Mesendoderm (in vitro differentiated cells): ENCODE measurements around the gene SEMA3F.
A peak's percentile ranks its signal among the peaks of the same experiment; 100 is the strongest.

Experiments
- DNase-seq: peaks from one replicate; pipeline ENCODE4 v3.0.0; 2013
- H2AK5ac ChIP-seq: 2 replicates; pipeline ENCODE4 v1.6.1; 2013; ENCODE audit warnings: low read length, inconsistent platforms
- H2BK120ac ChIP-seq: 2 replicates; pipeline ENCODE4 v1.6.1; 2013; ENCODE audit warnings: low read depth, mild to moderate bottlenecking, low read length, moderate library complexity, mixed read lengths
- H2BK15ac ChIP-seq: replicated peaks from 2 replicates; pipeline ENCODE4 v1.6.1; 2013; ENCODE audit warnings: low read depth, mild to moderate bottlenecking, moderate library complexity
- H2BK5ac ChIP-seq: 2 replicates; pipeline ENCODE4 v1.6.1; 2013; ENCODE audit warnings: low read length, inconsistent platforms
- H3K18ac ChIP-seq: 2 replicates; pipeline ENCODE4 v1.6.1; 2013; ENCODE audit warnings: mild to moderate bottlenecking, low read length, mixed read lengths
- H3K23ac ChIP-seq: one replicate; pipeline ENCODE4 v1.6.1; 2013; ENCODE audit warnings: low read length
- H3K27ac ChIP-seq: 2 replicates; pipeline ENCODE4 v1.5.1; 2013; ENCODE audit warnings: low read depth, mild to moderate bottlenecking, inconsistent platforms, low read length, moderate library complexity
- H3K27me3 ChIP-seq: 2 replicates; pipeline ENCODE4 v1.6.1; 2013; ENCODE audit warnings: low read length, control low read depth, mild to moderate bottlenecking, inconsistent platforms; ENCODE audit not compliant: insufficient read depth, poor library complexity
- H3K36me3 ChIP-seq: 2 replicates; pipeline ENCODE4 v1.6.1; 2013; ENCODE audit warnings: low read length, inconsistent platforms; ENCODE audit not compliant: control insufficient read depth, insufficient read depth
- H3K4ac ChIP-seq: one replicate; pipeline ENCODE4 v1.6.1; 2013; ENCODE audit warnings: low read depth, mild to moderate bottlenecking, low read length, moderate library complexity
- H3K4me1 ChIP-seq: 2 replicates; pipeline ENCODE4 v1.6.1; 2013; ENCODE audit warnings: low read depth, low read length, inconsistent platforms; ENCODE audit not compliant: control insufficient read depth
- H3K4me2 ChIP-seq: 2 replicates; pipeline ENCODE4 v1.6.1; 2013; ENCODE audit warnings: low read length
- H3K4me3 ChIP-seq: 2 replicates; pipeline ENCODE4 v1.5.1; 2013; ENCODE audit warnings: mild to moderate bottlenecking, low read length
- H3K56ac ChIP-seq: one replicate; pipeline ENCODE4 v1.6.1; 2013; ENCODE audit warnings: low read length
- H3K79me1 ChIP-seq: 2 replicates; pipeline ENCODE4 v1.6.1; 2013; ENCODE audit warnings: low read length, inconsistent platforms
- H3K79me2 ChIP-seq: 2 replicates; pipeline ENCODE4 v1.6.1; 2013; ENCODE audit warnings: mild to moderate bottlenecking, low read length; ENCODE audit not compliant: control insufficient read depth, insufficient read depth
- H3K9ac ChIP-seq: 2 replicates; pipeline ENCODE4 v1.6.1; 2013; ENCODE audit warnings: low read length, inconsistent platforms
- H4K5ac ChIP-seq: one replicate; pipeline ENCODE4 v1.6.1; 2013; ENCODE audit warnings: low read length
- H4K8ac ChIP-seq: one replicate; pipeline ENCODE4 v1.6.1; 2013; ENCODE audit warnings: low read depth, mild to moderate bottlenecking, control low read depth, low read length, moderate library complexity
- WGBS: extraction: QIAGEN DNeasy Blood & Tissue Kit; methylation state at CpG from one replicate; pipeline ENCODE4 v1.1.7; 2013; ENCODE audit warnings: low lambda C conversion rate, missing lambda C conversion rate; ENCODE audit not compliant: insufficient coverage; ENCODE audit errors: extremely low coverage; 5-methylcytosine and 5-hydroxymethylcytosine counted together

SEMA3F gene

DNA sequence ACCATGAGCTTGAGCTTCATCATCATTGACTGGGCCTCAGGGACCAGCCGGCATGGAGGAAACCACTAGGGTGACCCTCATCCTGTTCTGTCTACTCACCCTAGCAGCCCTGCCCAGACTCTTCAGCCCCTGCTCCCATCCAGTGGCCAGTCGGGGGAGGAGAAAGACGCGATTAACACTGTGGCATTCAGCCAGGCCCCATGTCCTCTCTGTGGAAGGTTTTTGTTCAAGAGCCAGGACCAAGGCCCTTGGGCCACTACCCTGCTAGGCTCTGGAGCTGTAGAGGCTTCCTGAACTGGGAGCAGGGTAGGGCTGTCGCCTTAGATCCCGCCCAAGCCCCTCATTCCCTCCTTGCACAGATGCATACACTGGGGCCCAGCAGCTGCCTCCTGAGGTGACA, 65.0 kb downstream of the SEMA3F start:
- Histone ChIP-seq H3K27me3 (no peaks in the 10 kb centered on the region), H3K9ac (no peak overlapping the region), H3K4me1 (no peaks in the 10 kb centered on the region), H3K36me3 (no peaks in the 10 kb centered on the region), H2AK5ac (no peak overlapping the region), H3K4ac (no peak overlapping the region), H3K4me3 (no peak overlapping the region), H3K27ac (no peak overlapping the region), H3K79me2 (no peaks in the 10 kb centered on the region), H2BK5ac (no peak overlapping the region), H3K56ac (no peak overlapping the region), H3K4me2 (no peak overlapping the region), H2BK15ac (no peak overlapping the region), H3K79me1 (no peaks in the 10 kb centered on the region), H3K18ac (no peak overlapping the region), H4K8ac (no peak overlapping the region), H4K5ac (no peak overlapping the region), H3K23ac (no peak overlapping the region), H2BK120ac (no peak overlapping the region)
- no peak for DNase-seq
- WGBS, result no CpG with 5 or more reads among the region's 6 CpGs

- H3K4ac ChIP-seq, result no peak overlapping the region
- H3K9ac ChIP-seq, result no peak overlapping the region
- H2BK120ac ChIP-seq, result no peak overlapping the region
- no peak overlapping the region for H3K27ac ChIP-seq
- no peak overlapping the region for H2BK15ac ChIP-seq
- H3K56ac ChIP-seq, result no peak overlapping the region
- H2AK5ac ChIP-seq, result no peak overlapping the region
- WGBS, result no CpG with 5 or more reads among the region's 4 CpGs
- no peak overlapping the region for H3K18ac ChIP-seq
- H3K36me3 ChIP-seq, result no peaks in the 10 kb centered on the region
- H3K4me2 ChIP-seq, result no peak overlapping the region
- H3K4me3 ChIP-seq, result no peak overlapping the region
- H3K79me1 ChIP-seq, result no peaks in the 10 kb centered on the region
- no peak overlapping the region for H4K8ac ChIP-seq
- H2BK5ac ChIP-seq, result no peak overlapping the region
- no peak overlapping the region for H3K23ac ChIP-seq
- no peaks in the 10 kb centered on the region for H3K27me3 ChIP-seq
- no peaks in the 10 kb centered on the region for H3K79me2 ChIP-seq
- DNase-seq, result no peak
- H4K5ac ChIP-seq, result no peak overlapping the region
- H3K4me1 ChIP-seq, result no peaks in the 10 kb centered on the region
Observed at GRCh38 chr3:50221051-50221410, 65.9 kb downstream of the SEMA3F start.

DNA sequence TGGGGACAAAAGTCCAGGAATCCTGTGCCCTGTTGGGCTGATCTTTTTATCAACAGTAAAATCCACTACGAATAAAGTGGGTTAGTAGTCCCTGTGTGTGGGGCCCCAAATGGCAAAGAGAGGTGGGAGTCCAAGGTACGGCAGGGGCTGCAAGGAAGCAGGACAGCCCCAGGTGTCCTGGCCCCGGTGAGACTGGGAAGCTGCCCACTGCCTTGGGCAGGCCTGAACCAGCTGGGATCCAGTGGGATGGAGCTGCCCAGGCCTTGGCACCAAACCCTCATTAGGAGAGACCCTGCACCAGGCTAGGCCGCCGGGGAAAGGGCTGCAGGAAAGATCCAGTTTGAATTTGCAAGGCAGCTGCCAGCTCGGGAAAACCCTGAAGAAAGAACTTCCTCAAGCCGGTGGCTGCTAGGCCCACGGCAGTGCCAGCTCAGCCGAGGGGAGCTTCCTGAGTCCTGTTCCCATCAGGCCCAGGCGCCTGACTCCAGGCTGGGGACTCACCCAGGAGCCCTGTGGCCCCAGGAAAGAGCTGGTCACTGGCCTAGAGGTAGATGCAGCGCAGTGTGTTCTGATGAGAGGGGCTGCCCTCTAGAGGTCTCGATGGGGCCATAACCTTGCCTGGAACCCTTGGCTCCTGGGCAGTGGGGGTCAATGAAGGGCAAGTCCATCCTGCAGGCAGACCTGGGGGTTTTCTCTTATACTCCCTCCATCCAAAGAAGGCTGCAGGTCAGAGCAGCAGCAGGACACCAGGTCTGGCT, 66.5 kb downstream of the SEMA3F start:
- Histone ChIP-seq H3K4me1 (no peaks in the 10 kb centered on the region), H2BK120ac (no peak overlapping the region), H2AK5ac (no peak overlapping the region), H3K18ac (no peak overlapping the region), H2BK15ac (no peak overlapping the region), H3K23ac (no peak overlapping the region), H3K56ac (no peak overlapping the region), H4K8ac (no peak overlapping the region), H3K36me3 (no peaks in the 10 kb centered on the region), H3K27ac (no peak overlapping the region), H3K4me3 (no peak overlapping the region), H3K4ac (no peak overlapping the region), H3K27me3 (no peaks in the 10 kb centered on the region), H3K79me1 (no peaks in the 10 kb centered on the region), H3K79me2 (no peaks in the 10 kb centered on the region), H3K4me2 (no peak overlapping the region), H4K5ac (no peak overlapping the region), H2BK5ac (no peak overlapping the region), H3K9ac (peak overlapping the region; percentile 8)
- peak; percentile 78 for DNase-seq
- no CpG with 5 or more reads among the region's 12 CpGs for WGBS

GRCh38 chr3:50222169-50222528, 67.0 kb downstream of the SEMA3F start:
- no CpG with 5 or more reads among the region's 1 CpG for WGBS
- no peak overlapping the region for H2BK5ac ChIP-seq

GRCh38 chr3:50224639-50225038, 69.5 kb downstream of the SEMA3F start:
- Histone ChIP-seq H3K79me1 (peaks cover 2% of the 10 kb centered on the region), H3K27me3 (no peaks in the 10 kb centered on the region), H3K4me3 (no peak overlapping the region), H3K4me2 (no peak overlapping the region), H2BK120ac (no peak overlapping the region), H3K4ac (no peak overlapping the region), H2BK15ac (no peak overlapping the region), H3K4me1 (peaks cover 7% of the 10 kb centered on the region), H2BK5ac (no peak overlapping the region), H4K8ac (no peak overlapping the region), H3K9ac (no peak overlapping the region), H3K56ac (no peak overlapping the region), H2AK5ac (no peak overlapping the region), H3K23ac (no peak overlapping the region), H3K36me3 (no peaks in the 10 kb centered on the region), H3K18ac (no peak overlapping the region), H3K79me2 (no peaks in the 10 kb centered on the region), H4K5ac (no peak overlapping the region), H3K27ac (no peak overlapping the region)
- no peak for DNase-seq
- WGBS, result no CpG with 5 or more reads among the region's 5 CpGs

More at GRCh38 chr3:50222169-50222528, 67.0 kb downstream of the SEMA3F start:
- no peak for DNase-seq
- Histone ChIP-seq H3K36me3 (no peaks in the 10 kb centered on the region), H3K27me3 (no peaks in the 10 kb centered on the region), H2BK120ac (no peak overlapping the region), H3K4me1 (no peaks in the 10 kb centered on the region), H3K56ac (no peak overlapping the region), H3K27ac (no peak overlapping the region), H4K5ac (no peak overlapping the region), H3K4me2 (no peak overlapping the region), H3K18ac (no peak overlapping the region), H4K8ac (no peak overlapping the region), H3K4me3 (no peak overlapping the region), H3K79me1 (no peaks in the 10 kb centered on the region), H3K23ac (no peak overlapping the region), H3K9ac (no peak overlapping the region), H3K79me2 (no peaks in the 10 kb centered on the region), H2AK5ac (no peak overlapping the region), H2BK15ac (no peak overlapping the region), H3K4ac (no peak overlapping the region)

- Histone ChIP-seq H3K27me3 (no peaks in the 10 kb centered on the region), H3K79me2 (no peaks in the 10 kb centered on the region), H3K36me3 (no peaks in the 10 kb centered on the region), H3K23ac (no peak overlapping the region), H3K4me1 (peaks cover 7% of the 10 kb centered on the region), H3K27ac (no peak overlapping the region), H3K4me2 (peak overlapping the region; percentile 36), H3K79me1 (peaks cover 2% of the 10 kb centered on the region), H2BK120ac (no peak overlapping the region), H2BK15ac (no peak overlapping the region), H2BK5ac (no peak overlapping the region), H3K18ac (peak overlapping the region; percentile 3), H4K8ac (no peak overlapping the region), H3K56ac (peak overlapping the region; percentile 80), H3K9ac (peak overlapping the region; percentile 53), H3K4me3 (peak overlapping the region; percentile 0), H3K4ac (no peak overlapping the region), H4K5ac (no peak overlapping the region), H2AK5ac (no peak overlapping the region)
- peak; percentile 60 for DNase-seq
- WGBS, result no CpG with 5 or more reads among the region's 40 CpGs
Observed at GRCh38 chr3:50226888-50227389, 71.8 kb downstream of the SEMA3F start.
